GM18867 (cell line): ENCODE measurements around the gene IRX3.

ENCODE experiments used
- ATAC-seq: cut with Tn5 transposase; IDR thresholded peaks from one replicate; pipeline ENCODE4 v1.9.1; 2021; ENCODE audit warnings: mild to moderate bottlenecking, moderate library complexity; ENCODE audit not compliant: unreplicated experiment

IRX3 gene

DNA sequence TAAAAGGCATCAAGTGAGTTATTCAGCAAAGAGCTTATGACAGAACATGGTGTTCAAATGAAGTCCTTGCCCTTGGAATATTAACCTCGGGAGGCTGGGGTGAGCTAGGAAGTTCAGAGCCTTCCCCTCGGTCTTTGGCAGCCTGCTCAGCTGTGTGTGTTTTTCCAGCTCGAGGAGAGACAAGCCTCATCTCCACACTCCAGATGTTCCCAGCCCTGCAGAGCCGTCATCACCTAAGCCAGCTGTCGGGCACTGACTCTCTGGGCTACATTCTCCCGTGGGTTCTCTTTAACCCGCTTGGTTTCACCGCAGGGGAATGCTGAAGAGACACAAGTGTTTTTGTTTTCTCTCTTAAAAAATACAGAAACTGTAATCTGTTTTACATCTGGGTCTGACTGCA lies 47.1 kb downstream of the IRX3 start:
- ATAC-seq = no peak

DNA sequence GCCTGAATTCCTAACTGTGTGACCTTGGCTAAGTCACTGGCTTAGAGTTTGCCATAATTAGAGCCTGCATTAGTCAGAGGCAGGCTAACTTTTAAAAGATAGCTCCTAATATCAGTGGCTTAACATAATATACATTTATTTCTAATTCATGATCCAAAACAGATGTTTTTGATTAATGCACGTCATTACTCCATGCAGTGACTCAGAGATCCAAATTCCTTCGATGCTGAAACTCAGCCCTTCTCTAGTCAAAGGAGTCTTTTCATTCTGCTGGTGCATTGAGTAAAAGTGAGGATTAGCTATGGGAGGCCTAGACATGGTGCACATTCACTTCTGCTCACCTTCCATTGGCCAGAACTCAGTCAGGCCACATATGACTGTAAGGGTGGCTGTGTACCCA lies 49.8 kb downstream of the IRX3 start:
- ATAC-seq = no peak

DNA sequence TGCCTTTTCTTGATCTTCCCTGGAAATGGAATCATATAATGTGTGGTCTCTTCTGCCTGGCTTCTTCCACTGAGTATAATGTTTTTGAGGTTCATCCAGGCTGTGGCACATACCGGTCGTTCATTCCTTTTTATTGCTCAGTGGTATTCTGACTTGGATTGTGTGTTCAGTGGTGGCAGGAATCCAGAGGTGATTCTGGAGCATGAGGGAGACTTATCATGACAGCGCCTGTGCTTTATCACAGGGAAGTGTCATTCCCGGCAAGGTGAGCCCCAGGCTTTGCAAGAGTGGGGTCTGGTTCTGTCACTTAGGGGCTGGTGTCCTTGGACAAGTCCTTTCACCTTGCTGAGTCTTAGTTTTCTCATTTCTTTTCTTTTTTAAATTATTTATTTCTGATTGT lies 53.0 kb downstream of the IRX3 start:
- ATAC-seq = no peak
